ENCODE results near the gene KIAA1549.

Gene KIAA1549

DNA sequence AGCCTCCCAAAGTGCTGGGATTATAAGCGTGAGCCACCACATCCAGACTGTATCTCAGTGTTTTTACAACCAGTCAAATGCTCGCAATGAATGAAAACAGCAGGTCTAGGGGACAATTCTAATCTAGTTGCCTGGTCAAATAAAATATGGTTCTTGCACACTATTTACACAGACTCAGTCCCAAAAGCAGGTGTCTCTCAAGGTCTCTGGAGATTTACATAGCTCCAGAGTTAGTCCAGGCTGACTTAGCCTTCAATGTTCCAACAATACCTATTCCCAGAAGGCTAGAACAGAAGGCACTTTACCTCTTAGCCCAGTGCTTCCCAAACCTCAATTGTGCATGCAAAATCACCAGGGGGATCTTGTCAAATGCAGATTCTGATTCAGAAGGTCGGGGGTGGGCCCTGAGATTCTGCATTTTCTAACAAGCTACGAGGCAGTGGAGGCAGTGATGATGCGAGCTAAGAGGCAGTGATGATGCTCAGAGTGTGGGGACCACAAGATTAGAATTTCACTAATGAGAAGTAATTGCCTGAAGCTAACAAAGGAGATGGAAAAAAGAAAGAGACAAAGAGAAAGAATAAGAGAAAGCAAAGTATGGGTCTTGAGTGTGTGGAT lies 6.4 kb downstream of the KIAA1549 start:
- no peak for DNase-seq

DNA sequence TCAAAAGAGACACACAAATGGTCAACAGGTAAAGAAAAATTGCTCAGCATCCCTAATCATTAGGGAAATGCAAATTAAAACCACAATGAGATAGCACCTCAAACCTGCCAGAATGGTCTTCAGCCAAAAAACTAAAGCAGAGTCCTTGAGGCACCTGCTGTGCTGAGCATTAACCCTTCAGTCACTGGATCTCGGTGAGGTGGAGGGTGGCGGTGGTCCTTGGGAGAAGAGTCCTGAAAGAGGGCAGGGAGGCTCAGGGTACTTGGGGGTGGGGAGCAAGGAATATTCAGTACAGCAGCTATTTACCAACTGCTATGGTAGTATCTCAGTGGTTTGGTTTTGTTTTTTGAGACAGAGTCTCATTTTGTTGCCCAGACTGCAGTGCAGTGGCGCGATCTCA lies 7.1 kb downstream of the KIAA1549 start:
- no peak for DNase-seq

DNA sequence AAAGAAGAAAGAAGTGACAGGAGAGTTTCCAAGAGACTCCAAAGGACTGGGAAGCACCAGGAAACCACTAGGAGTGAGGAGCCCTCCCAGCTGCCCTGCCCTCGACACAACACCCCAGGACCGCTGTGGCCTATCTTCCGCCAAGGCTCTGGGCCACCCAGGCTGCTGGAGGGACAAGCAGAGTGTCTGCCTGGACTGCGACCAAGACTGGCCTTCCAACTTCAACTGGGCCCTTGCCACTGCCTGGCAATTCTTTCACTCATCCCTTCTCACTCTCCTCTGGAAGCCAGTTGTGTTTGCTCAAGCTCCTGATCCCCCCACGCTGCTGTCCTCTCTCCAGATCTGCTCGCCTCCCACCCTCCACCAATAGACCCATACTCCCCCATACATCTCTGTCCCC lies 10.2 kb downstream of the KIAA1549 start:
- no peak for DNase-seq

DNA sequence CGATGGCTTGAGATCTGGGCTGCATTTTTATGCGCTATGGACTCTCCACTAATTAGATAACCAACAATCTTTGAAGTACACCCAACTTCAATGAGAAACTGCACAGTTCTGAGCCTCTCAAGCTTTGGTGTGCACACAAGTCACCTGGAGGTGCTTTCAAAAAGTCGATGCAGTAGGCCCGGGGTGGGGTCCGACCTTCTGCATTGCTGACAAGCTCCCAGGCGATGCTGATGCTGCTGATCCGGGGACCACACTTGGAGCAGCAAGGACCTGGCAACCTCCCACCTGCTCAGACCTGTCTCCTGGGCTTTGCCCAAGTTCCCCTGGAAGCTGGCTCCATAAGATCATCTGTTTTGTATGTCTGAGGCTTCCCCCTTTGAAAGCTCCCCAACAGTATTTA lies 10.7 kb downstream of the KIAA1549 start:
- no peak for DNase-seq

DNA sequence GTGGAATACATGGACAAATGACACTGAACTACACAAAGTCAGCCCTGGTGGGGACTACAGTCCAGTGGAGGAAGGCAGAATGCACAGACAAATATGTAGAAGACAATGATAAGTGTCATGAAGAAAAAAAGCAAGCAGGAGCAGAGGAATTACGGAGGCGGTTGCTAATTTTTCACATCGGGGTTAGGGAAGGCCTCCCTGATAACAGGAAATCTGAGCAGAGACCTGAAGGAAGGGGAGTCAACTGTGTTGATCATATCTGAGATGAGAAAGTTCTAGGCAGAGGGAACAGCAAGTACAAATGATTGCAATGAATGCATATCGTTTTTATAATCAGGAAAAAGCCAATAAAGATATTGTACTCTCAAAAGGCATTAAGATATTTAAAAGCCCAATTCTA lies 14.0 kb downstream of the KIAA1549 start:
- DNase-seq, result no peak

DNA sequence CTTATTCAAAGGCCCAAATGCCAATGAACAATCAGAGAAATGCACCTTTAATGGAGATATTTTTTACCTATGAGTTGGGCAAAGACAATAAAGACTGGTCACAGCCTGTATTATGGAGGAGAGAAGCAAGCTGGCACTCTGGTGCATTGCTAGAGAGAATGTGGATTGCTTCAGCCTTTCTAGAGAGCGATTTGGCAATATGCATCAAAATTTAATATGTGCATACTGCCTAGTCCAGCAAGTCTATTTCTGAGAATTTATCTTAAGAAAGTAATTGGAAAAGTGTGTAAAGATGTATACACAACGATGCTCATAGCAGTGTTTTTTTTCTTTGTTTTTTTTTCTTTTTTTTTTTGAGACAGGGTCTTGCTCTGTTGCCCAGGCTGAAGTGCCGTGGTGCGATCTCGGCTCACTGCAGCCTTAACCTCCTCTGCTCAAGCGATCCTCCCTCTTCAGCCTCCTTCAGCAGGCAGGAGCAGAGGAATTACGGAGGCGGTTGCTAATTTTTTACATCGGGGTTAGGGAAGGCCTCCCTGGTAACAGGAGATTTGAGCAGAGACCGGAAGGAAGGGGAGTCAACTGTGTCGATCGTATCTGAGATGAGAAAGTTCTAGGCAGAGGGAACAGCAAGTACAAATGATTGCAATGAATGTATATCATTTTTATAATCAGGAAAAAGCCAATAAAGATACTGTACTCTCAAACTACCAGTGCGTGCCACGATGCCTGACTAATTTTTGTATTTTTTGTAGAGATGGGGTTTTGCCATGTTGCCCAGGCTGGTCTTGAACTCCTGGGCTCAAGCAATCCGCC lies 16.4 kb downstream of the KIAA1549 start:
- no peak for DNase-seq

DNA sequence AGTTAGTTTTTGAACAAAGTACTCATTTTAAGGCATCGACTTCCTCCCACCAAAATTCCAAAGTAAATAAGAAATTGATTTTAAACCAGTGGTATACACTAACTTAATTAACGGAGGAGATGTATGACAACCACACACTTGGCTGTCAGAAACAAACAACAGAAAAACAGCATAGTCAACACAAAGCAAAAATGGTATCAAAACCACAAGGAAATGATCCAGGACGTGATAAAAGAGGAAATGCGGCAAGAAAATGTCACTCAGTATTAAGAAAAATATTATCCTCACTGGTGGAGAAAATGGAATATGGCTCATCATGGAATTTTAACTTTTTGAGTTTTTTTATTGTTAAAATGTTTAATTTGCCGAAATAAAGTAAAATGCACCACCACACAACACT lies 17.5 kb downstream of the KIAA1549 start:
- no peak for DNase-seq

DNA sequence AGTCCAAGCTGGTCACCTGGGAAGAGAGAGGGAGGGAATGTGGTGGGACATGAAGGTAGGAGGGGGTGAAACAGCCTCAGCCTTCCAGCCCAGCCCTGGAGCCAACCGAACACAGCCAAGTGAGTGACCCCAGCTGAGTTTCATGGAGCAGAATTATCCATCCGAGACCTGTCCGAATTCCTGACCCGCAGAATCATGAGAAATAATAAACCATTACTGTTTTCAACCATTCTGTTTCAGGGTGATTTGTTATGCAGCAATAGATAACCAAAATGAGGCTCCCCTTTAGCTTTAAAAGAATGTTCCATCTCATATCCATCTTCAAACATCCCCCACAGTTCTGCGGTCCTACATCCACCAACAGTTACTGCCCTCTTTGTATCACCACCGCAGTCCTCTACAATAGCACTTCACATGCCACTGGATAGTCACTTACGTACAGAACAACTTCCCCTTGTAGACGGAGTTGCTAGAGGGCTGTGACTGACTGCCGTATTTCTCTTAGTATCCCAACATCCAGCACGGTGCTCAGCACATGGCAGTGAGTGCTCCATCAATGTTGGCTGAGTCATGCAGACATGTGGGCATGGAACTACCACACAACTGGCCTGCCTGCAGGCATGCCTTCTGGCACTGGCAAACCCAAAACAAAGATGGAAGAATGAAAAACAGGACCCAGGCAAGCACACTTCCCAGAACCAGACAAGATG lies 18.5 kb downstream of the KIAA1549 start:
- no peak for DNase-seq

DNA sequence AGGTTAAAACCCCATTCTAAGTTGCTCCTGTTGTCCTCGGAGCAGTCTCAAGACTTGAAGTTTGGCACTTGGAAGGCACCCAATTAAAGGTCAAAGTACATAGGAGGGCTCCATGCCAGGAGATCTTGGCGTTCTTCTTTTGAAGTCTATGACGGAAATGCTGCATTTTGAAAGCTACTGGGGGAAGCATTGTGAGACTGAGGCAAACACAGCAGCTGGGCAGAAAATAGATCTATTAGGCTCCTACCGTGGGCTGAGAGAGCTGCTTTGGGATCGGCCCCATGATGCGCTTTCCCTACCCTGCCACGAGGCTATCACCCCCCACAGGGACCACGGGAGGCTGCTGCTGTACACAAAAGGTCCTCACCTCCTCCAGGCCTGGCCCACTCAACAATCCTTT lies 20.0 kb downstream of the KIAA1549 start:
- DNase-seq, result no peak

DNA sequence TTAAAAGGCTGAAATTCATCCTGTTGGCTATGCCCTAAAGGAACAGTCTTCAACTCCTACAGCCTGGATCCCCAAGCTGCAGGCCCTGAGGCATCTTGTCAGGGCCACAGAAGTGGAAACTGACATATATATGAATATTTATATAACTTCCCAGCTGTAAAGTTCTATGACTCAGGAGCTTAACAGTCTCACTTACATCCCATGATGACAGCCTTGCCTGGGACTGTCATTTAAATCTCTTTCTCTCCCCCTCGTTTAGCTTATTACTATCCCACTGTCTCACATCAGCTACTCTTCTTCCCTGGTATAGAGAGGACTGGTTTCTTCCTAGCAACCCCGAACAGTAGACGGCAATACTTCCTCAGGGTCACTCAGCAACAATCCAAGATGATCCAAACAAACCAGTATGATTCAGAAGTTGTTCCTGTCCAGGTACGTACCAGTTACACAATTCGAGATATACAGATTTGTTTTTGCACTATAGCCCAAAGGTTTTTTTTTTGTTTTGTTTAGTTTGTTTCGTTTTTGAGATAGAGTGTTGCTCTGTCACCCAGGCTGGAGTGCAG lies 22.7 kb downstream of the KIAA1549 start:
- no peak for DNase-seq

DNA sequence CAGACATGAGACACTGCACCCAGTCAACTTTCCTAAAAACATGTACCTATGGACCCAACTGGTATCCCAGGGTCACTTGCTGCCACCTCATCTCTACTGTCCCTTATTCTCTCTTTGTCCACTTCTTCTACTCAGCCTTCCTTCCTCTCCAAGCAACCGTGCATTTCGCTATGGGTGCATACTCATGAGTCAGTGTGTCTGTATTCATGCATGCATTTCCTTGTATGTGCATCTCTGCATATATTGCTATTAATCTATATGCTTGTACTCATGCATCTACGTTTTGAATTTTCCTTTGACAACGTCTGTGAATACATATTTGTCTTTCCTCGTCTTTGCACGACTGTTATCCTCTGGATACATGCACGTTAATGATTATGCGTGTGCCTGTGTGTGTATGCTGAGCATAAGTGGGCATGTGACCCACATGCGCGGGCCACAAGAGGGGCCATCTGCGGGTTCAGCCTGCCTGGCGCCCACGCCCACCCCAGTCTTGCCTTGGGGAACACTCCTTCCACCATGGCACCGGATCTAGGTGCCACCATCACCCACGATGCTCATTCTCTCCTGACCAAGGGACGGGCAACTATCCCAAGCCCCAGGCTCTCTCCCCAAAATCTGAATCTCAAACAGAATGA lies 23.3 kb downstream of the KIAA1549 start:
- no peak for DNase-seq

DNA sequence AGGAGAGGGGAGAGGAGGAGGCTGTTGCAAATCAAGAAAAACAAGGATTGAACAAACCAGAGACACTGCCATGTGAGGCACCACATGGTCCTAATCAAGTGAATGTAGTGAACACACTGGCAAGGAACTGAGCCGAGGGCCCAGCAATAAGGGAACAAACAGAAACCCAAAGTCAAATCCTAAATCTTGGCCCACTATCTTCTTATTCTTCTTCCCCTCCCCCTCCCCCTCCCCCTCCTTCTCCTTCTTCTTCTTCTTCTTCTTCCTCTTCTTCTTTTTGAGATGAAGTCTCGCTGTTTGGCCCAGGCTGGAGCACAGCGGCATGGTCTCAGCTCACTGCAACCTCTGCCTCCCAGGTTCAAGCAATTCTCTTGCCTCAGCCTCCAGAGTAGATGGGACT lies 24.0 kb downstream of the KIAA1549 start:
- DNase-seq, result no peak

DNA sequence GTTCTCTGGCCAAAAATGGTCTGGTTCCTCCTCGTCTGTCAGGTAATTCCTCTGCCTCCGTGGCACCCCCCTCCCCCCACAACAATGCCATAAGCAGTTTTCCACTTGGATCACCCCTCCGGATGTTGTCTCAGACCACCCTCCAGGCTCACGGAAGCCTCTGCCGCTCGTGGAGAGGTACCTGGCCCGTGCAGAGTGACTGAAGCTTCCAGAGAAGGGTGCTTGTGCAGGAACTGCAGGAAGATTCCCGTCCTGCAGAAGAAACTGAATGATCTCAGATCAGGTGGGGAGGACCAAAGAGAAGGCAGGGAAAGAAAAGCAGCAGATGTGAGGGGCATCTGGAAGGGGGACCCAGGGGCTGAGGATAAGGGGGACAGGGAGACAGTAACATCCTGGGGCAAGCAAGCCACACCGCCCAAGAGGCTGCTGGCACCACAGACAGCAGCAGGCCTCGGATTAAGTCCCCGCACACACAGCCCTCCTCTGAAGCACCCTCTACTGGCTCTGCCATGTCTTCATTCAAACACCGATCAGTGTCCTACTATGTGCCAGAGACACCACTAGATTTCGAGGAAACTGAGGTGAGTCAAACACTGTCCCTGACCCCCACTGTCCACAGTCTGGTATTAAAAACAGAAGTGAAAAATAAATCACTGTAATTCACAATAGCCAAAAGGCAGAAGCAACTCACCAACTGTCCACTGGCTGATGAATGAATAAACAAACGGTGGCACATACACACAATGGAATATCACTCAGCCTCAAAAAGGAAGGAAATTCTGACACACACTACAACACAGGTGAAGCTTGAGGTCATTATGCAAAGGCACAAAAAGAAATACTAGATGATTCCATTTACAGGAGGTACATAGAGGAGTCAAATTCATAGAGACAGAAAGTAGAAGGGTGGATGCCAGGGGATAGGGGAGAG lies 26.4 kb downstream of the KIAA1549 start:
- DNase-seq, result no peak

DNA sequence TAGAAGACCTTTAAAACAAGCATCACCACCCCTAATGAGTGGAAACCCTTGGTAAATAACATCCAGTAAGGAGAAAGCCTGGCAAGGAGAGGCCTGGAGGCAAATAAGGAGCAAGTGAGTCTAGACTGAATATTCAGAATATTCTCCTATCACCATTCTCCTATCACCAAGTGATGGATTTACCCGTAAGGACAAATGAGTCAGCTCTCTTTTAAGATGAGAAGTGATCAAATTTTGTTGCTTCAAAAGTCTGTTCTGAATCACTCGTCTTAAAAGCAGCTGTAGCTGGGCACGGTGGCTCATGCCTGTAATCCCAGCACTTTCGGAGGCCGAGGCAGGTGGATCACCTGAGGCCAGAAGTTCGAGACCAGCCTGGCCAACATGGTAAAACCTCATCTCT lies 28.4 kb downstream of the KIAA1549 start:
- DNase-seq, result no peak

DNA sequence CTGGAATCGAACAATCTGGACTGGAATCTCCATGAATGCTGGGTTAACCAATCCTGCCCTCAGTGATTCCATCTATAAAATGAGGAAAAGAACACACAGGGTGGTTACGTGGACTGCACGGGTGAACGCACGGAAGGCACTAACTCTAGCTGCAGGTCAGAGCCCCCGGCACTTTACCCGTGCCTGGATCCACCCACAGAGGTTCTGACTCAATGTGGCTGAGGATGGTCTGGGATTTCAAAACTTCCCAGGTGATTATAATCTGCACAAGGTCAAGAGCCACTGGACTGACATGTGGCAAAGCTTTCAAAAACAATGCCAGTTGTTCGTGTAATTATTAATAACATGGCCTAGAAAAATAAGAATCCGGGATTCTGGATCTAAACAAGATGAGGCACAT lies 29.2 kb downstream of the KIAA1549 start:
- DNase-seq, result no peak

DNA sequence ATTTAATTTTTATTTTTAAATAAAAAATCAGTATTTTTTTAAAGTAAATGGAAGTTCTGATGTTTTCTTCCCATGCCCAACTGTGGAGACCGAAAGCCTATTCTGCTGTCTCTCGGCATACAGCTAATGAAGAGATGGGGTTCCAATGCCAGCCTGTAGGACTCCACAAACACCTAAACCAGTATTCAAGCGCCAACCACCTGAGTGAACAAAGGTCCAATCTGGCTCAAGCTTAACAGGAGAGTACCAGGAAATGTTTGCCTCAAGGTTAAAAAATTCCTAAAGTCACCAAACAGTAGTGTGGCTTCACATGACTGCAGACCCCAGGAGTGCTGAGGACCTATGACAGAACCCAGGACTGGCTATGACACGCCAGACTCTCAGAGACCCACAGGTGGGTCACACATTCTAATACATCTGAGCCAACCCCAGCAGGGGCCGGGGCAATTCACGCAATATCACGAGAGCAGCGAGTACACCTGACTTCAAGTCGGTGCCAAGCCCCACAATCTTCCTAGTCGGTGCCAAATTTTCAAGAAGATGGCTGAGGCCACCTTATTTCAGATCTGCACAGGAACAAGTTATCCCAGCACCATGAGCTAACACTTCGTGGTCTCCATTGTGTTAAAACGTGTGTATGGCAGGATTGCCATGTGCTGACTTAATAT lies 31.6 kb downstream of the KIAA1549 start:
- DNase-seq, result no peak

DNA sequence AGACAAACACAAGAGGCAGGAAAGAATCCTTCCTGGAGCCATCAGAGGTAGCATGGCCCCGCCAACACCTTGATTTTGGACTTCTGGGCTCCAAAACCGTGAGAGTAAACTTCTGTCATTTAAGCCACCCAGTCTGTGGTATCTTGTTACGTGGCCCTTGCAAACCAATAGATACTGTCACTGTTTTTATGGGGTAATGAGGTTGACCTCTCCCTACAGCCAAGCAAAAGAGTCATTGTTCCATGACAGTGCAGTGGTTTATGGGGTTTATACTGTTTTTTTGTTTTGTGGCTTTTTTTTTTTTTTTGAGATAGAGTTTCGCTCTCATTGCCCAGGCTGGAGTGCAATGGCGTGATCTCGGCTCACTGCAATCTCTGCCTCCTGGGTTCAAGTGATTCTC lies 32.8 kb downstream of the KIAA1549 start:
- DNase-seq, result no peak

DNA sequence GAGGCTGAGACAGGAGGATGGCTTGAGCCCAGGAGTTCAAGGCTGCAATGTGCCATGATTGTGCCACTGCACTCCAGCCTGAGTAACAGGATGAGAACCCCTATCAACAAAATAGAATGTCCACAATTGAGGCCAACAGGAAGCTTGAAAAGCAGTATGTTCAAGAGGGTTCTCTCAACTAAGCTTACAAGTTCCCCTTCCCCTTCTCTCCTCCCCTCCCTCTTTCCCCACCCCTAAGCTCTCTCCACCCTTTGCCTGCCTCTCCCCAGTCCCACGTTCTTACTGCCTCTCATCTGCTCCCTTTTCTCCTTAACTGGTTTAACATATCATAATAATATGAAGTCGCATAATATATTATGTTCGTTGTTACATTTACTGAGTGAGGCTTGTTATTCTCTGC lies 35.4 kb downstream of the KIAA1549 start:
- DNase-seq, result no peak

DNA sequence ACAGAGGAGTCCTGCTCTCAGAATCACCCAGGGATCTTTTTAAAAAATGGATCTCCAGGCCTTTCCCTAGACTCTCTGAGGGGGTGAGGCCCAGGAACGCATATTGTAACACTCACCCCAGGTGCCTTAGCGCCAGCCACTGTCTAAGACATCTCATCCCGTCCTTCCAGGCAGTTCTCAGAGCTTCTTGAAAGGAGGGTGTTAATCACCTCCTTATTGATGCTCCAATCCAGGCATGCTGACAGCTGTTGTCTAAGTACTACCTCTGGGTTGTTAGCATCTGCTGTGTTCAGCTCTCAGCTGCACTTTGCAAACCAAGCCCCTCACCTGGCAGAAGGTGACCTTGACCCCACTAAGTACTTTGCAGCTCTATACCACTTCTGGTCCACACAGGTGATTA lies 36.0 kb downstream of the KIAA1549 start:
- DNase-seq, result no peak

DNA sequence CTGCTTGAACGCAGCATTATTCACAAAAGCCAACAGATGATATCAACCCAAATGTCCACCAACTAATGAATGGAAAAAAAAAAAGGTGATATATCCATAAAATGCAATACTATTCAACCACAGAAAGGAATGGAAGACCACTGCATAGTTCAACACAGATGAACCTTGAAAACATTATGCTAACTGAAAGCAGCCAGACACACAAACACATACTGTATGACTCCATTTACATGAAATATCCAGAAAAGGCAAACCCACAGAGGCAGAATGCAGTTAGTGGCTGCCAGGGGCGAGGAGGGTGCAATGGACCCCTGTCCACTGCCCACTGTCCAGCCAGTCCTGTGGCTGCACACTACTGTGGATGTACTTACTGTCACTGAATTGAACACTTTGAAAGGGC lies 36.6 kb downstream of the KIAA1549 start:
- no peak for DNase-seq

DNA sequence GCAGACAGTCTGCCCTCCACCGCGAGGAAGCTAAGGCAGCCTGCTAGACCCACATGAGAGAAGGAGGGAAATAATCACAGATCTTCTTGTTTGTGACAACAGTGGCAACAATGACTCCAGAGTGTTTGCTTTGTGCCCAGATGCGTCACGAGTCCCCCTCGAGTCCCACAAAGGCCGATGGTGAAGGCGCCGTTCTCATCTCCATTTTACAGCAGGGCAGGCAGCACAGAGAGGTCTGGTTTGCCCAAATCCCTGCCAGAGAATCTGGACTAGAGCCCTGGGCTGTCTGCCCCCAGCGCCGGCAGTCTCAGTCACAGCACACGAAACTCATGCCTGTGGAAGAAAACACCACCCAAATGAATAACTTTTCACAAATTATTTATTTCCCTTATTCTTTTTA lies 38.1 kb downstream of the KIAA1549 start:
- DNase-seq, result no peak

DNA sequence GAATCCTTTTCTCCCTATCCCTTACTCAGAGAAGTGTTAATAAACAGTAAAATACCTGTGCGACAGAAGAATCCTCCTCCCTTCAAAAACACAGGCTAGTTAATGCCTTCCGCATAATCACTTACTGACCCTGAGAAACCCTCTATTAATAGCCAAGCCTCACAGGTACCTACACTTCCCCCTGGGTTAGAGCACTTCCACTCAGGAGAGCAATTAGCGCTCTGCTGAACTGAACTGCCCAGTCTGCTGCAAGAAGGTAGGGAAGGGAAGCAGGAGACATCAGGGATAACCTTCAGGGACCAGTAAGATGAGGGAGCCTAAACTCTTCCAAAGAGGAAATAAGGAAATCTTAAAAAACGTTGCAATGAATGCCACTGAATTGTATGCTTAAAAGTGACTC lies 39.6 kb downstream of the KIAA1549 start:
- no peak for DNase-seq

All from stimulated activated CD4-positive, alpha-beta T cell treated with anti-CD3 and anti-CD28 coated beads, Interleukin-4, amount 100 ng/mL, for 24 hours (primary cell).